Caki2 (cell line): ENCODE results near the gene HACD2. TPM values are rescaled to one million over a fixed set of nuclear protein-coding genes. Genes with fewer than 3 reads are reported as not detected.
"Not testable (repeated sequence)": the region's sequence is repeated elsewhere in the genome, so short reads cannot be mapped to it uniquely, and the experiment has no call there.

Source experiments
- DNase-seq: peaks from one replicate; pipeline ENCODE4 v3.0.0-alpha.2; 2015; ENCODE audit warnings: low read depth
- in situ Hi-C: cut with HindIII; loops from 2 replicates; pipeline ENCODE4 v1.10.0; 2016; ENCODE audit warnings: low sequenced_read_pairs, low pct_unique_long_range_greater_than_20kb, mixed read lengths
- total RNA-seq: library from RNA; depleted of rRNA; stranded (reverse); fragments of >200 nt; shearing (Covaris generic); gene quantifications from 2 replicates; pipeline ENCODE4 v1.2.3, GENCODE V29; 2014; ENCODE audit warnings: low replicate concordance

The HACD2 gene
- total RNA-seq, 1 experiment from 2014 or later = 7.7 TPM

- DNase-seq = no peak
- in situ Hi-C loops = no loop called here
These were observed 33.3 kb upstream of the HACD2 start for GRCh38 chr3:123618076-123618708.

GRCh38 chr3:123616593-123616992, 31.7 kb upstream of the HACD2 start:
- no peak for DNase-seq
- in situ Hi-C loops = no loop called here

- in situ Hi-C loops = no loop called here
These were observed 28.7 kb upstream of the HACD2 start for GRCh38 chr3:123613543-123613942.

GRCh38 chr3:123611674-123612073, 26.8 kb upstream of the HACD2 start:
- in situ Hi-C loops, DNase-seq: not testable (repeated sequence)

More at GRCh38 chr3:123613543-123613942, 28.7 kb upstream of the HACD2 start:
- no peak for DNase-seq

GRCh38 chr3:123611082-123611481, 26.2 kb upstream of the HACD2 start:
- DNase-seq = no peak
- in situ Hi-C loops = no loop called here

GRCh38 chr3:123610331-123610730, 25.5 kb upstream of the HACD2 start:
- DNase-seq = peak; percentile 67
- in situ Hi-C loops = no loop called here

GRCh38 chr3:123609063-123609462, 24.2 kb upstream of the HACD2 start:
- in situ Hi-C loops = no loop called here
- DNase-seq = no peak

- in situ Hi-C loops = no loop called here
- no peak for DNase-seq
These were observed 23.5 kb upstream of the HACD2 start for GRCh38 chr3:123608263-123608937.

- DNase-seq = no peak
- in situ Hi-C loops = no loop called here
These were observed 21.7 kb upstream of the HACD2 start for GRCh38 chr3:123606527-123606926.

- peak; percentile 52 for DNase-seq
- in situ Hi-C loops = no loop called here
These were observed 21.0 kb upstream of the HACD2 start for GRCh38 chr3:123605789-123606234.

GRCh38 chr3:123603153-123603552, 18.3 kb upstream of the HACD2 start:
- in situ Hi-C loops, DNase-seq: not testable (repeated sequence)

GRCh38 chr3:123602325-123602724, 17.5 kb upstream of the HACD2 start:
- in situ Hi-C loops = no loop called here
- DNase-seq = peak; percentile 29

GRCh38 chr3:123600863-123601262, 16.0 kb upstream of the HACD2 start:
- in situ Hi-C loops, DNase-seq: not testable (repeated sequence)

- DNase-seq = no peak
- in situ Hi-C loops = no loop called here
These were observed 12.7 kb upstream of the HACD2 start for GRCh38 chr3:123597561-123597960.

- DNase-seq = no peak
- in situ Hi-C loops = no loop called here
These were observed 10.7 kb upstream of the HACD2 start for GRCh38 chr3:123595396-123596180.

GRCh38 chr3:123593381-123593780, 8.5 kb upstream of the HACD2 start:
- DNase-seq = no peak
- in situ Hi-C loops = no loop called here

GRCh38 chr3:123590685-123591450, 6.0 kb upstream of the HACD2 start:
- in situ Hi-C loops = no loop called here
- no peak for DNase-seq

- in situ Hi-C loops = no loop called here
- DNase-seq = no peak
These were observed 2.5 kb upstream of the HACD2 start for GRCh38 chr3:123587401-123587800.
